Lung microvascular endothelial cell (primary cell): ENCODE results near the gene FYTTD1. TPM values are rescaled to one million over a fixed set of nuclear protein-coding genes. Genes with fewer than 3 reads are reported as not detected.
A peak's percentile ranks its signal among the peaks of the same experiment; 100 is the strongest.
"Not testable (repeated sequence)": the region's sequence is repeated elsewhere in the genome, so short reads cannot be mapped to it uniquely, and the experiment has no call there.

Experiments used
- DNase-seq, 2 donors: peaks; one replicate each; pipeline versions ENCODE4 v3.0.0 to v3.0.0-alpha.2; 2010; ENCODE audit warnings: low read depth in 2 of 2
- total RNA-seq: library from RNA; depleted of rRNA; stranded (reverse); fragments of >200 nt; gene quantifications from 2 replicates; pipeline ENCODE4 v1.2.1, GENCODE V29; 2014

Gene FYTTD1, protein sequence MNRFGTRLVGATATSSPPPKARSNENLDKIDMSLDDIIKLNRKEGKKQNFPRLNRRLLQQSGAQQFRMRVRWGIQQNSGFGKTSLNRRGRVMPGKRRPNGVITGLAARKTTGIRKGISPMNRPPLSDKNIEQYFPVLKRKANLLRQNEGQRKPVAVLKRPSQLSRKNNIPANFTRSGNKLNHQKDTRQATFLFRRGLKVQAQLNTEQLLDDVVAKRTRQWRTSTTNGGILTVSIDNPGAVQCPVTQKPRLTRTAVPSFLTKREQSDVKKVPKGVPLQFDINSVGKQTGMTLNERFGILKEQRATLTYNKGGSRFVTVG
- total RNA-seq = 34.0 and 51.8 TPM in 2 replicates

DNA sequence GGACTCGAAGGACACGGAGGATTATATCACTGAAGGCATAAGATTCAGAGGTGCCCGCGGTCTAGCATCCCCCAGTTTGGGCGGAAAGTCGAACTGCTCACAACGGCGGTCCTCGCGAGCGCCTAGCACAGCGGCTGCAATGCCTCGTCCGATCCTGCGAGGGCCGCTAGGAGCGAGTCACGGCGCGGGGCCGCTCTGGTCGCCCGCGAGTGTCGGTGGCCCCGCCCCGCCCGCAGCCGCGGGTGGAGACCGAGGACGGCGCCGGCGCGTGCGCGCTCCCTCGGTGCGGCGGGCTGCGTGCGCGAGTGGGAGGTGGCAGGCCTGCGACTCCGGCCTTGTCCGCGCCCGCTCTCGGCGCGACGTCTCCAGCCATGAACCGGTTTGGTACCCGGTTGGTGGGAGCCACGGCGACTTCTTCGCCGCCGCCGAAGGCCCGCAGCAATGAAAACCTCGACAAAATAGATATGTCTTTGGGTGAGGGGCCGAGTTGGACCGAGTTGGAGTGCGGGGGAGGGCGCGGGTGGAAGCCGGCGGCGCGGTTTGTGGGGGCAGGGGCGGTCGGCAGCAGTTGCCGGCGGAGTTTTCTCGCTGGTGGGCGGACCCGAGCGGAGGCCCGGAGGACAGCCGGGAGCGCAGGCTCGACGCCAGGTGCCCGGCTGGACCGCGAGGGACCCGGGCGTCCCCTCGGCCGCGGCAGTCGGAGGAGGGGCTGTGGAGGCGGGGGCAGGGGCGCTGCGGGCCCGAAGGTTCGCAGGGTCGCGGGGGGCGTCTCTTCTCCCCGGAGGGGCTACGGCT is at the start of gene FYTTD1:
Gene FYTTD1 (plus strand): TSS at position 283 of the 795 bp plus-strand sequence. CDS start 89 bp downstream, at position 372.
- peak; percentile 89 to 90 for DNase-seq

DNA sequence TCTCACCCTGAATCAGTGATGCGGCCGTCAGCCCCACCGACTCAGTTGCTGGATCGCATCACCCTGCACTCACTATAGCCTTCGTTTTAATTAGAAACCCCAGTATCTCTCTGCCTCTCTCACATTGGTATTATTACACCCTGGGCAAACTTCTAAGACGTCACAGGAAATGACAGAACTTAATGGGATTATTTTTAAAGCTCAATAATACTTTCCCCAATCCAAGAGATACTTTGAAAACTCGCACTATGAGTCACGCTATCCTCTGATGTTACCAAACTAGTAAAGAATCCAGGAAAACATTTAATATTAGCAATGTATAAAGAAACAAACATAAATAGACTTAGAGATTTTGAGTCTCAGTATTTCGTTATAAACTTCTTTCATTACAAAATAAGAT is 49.6 kb upstream of the FYTTD1 start:
- DNase-seq = peak in 1 of 2 donors; percentile 73

DNA sequence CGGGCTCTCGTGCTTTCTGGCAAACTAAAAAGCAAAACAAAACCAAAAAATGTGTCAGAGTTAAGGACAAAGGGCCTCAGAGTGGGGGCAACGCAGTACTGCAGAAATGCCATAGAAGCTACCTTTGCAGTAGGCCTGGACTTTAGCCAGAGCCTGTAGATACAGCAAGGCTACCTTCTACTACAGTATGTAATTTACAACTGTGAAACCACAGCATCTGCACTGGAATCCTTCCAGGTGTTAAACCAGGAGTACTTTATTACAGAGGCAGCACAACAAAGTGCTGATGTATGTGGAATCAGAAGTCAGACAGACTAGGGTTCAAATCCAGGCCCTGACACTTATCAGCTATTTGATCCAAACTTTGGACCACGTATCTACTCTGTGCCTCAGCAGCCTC is 47.8 kb upstream of the FYTTD1 start:
- no peak for DNase-seq

DNA sequence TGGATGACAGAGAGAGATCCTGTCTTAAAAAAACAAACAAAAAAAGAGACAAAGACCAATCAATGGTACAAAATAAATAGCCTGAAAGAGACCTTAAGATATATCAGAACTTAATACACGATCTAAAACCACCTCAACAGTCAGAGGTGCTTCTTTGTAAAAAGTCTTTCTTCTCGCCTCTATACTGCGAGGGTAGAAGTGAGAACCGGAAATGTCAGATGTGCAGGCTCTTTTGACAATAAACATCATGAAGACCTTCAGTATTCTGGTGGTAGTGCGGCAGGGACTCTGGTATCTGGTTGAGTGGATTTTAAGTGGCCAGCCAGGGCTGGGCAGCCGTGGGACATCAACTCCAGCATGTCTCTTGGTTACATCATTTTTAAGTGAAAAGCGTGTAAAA is 43.0 kb upstream of the FYTTD1 start:
- DNase-seq = no peak

DNA sequence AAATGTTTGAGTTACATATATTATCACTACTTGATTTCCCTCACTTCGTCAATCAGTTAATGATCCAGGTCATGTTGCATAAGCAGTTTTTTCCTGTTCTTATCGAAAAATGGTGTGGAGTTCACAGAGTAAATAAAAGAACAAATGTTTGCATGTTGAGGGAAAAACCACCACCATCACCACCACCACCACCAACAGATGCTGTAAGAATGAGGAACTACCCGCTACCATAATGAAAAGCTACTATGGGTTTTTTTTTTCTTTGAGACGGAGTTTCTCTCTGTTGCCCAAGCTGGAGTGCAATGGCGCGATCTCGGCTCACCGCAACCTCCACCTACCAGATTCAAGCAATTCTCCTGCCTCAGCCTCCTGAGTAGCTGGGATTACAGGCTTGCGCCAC is 40.5 kb upstream of the FYTTD1 start:
- DNase-seq = no peak

DNA sequence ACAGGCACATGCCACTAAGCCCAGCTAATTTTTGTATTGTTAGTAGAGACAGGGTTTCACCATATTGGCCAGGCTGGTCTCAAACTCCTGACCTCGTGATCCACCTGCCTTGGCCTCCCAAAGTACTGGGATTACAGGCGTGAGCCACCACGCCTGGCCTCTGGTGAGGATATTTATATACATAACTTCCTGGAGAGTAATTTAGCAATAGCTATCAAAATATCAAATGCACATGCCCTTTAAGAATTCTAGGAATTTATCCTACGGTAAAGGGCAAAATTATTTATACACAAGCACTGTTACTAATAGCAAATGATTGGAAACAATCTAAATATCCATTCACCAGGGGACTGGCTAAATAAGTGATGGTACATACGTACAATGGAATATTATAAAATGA is 38.7 kb upstream of the FYTTD1 start:
- DNase-seq = not testable (repeated sequence)

DNA sequence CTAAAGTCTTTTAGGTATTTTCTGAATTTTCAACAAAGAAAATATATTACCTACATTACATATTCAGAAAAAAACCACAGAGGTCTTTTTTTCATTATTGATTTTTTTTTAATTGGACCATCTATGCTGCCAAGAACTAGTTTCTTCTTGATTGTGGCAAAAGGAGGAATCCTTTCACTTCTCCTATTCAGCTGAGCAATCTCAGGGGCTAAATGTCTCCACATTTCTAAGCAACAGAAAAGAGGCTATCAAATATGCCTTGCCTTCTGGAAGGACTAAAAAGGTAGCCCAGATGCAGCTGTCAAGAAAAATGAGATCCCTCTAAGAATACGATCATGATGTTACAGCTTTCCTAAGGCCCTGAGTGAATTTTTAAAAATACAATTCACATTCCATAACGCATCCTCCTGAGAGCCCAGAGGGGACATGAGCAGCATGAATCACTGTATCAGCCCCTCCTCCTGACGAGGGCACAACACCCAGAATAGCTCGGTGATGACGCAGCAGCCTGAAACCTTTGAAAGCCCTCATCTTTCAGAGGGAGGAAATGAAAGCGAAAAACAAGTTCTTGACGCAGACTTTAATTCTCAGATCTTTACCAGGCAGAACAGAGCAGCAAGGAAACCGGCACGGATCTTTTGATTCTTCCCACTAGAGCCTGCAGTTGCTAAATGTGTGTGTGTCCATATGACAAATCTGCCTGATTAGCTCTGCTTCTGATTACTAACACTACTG is 37.5 kb upstream of the FYTTD1 start:
- peak; percentile 93 to 98 for DNase-seq

DNA sequence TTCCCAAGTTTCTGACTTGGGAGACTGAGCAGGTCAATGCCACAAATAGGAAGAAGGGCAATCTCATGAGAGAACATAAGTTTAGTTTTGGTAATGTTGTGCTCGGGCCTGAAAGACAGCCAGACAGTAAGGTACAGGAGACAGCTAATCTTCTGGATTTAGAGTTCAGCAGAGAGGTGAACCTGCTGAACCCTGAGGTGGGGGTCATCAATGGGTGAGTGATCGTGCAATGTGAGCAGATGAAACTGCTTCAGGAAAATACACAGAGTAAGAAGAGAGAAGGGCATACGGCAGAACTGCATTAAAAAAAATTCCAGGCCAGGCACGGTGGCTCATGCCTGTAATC is 36.2 kb upstream of the FYTTD1 start:
- no peak for DNase-seq

DNA sequence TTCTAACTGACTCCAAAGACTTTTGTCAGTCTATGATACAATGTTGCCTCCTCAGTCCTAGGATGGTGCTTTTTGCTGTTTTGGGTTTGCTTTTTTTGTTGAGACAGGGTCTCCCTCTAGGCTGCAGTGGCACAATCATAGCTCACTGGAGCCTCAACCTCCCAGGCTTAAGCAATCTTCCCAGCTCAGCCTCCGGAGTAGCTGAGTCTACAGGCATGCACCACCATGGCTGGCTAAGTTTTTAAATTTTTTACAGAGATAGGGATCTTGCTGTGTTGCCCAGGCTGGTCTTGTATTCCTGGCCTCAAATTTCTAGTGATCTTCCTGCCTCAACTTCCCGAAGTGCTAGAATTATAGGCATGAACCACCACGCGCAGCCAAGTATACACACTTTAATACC is 35.4 kb upstream of the FYTTD1 start:
- no peak for DNase-seq

DNA sequence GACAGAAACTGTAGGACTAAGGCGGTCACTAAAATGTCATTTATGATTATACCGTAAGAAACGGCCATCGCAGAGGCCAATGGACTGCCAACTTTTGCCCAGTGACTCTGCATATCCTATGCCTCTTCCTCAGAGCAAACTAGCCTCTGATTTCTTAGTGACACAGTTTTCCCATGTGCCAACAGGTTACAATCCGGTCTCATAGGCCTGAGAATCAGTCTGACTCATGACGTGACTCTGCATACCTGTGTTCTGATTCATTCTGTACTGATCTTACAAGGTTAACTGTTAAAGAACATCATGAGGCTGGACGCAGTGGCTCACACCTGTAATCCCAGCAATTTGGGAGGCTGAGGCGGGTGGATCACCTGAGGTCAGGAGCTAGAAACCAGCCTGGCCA is 30.8 kb upstream of the FYTTD1 start:
- peak; percentile 33 to 71 for DNase-seq

DNA sequence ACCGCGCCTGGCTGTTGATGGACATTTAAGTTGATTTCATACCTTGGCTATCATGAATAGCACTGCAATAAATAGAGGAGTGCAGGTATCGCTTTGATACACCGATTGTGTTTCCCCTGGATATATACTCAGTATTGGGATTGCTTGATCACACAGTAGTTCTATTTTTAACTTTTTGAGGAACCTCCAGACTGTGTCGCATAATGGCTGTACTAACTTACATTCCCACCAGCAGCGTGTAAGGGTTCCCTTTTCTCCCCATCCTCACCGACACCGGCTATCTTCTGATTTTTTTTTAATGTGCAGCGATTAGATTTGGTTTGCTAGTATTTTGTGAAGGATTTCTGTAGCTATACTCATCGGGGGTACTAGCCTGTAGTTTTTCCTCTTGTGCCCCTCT is 29.0 kb upstream of the FYTTD1 start:
- no peak for DNase-seq

DNA sequence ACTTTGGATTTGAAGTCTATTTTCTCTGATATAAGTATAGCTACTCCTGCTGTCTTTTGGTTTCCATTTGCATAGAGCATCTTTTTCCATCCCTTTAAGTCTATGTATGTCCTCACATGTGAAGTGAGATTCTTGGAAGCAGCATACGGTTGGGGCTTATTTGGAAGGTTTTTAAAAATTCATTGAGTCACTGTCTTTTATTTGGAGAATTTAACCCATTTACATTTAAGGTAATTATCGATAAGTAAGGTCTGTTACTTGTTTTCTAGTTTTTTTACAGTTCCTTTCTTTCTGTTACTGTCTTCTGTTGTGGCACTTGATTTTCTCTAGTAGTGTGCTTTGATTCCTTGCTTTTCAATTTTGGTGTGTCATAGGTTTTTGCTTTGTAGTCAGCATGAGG is 26.9 kb upstream of the FYTTD1 start:
- DNase-seq = no peak

DNA sequence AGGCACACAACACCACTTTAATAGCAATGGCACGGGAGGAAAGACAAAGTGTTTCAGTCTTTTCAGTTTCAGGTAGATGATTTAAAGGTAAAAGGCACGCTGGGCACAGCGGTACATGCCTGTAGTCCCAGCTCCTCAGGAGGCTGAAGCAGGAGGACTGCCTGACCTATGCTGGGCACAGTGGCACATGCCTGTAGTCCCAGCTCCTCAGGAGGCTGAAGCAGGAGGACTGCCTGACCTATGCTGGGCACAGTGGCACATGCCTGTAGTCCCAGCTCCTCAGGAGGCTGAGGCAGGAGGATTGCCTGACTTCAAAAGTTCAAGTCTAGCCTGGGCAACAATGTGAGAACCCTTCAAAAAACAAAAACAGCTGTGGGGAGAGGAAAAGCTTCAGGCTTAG is 21.8 kb upstream of the FYTTD1 start:
- not testable (repeated sequence) for DNase-seq

DNA sequence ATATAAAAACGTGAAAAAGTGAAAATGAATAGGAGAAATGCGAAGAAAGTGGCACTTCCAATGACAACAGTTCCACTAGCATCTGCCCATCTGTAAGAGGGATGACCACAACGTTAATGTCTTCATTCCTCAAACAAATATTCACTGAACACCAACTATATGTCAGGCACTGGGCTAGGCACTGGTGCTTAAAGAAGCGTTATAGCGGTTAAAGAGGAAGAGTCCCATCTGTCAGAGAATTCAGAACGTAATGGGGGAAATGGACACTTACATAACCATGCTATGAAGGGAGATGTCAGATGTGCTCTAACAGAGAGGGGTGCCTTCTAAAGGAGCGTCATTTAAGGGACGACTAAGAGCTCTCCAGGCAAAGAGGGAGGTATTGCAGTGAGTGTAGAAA is 21.2 kb upstream of the FYTTD1 start:
- DNase-seq = no peak

DNA sequence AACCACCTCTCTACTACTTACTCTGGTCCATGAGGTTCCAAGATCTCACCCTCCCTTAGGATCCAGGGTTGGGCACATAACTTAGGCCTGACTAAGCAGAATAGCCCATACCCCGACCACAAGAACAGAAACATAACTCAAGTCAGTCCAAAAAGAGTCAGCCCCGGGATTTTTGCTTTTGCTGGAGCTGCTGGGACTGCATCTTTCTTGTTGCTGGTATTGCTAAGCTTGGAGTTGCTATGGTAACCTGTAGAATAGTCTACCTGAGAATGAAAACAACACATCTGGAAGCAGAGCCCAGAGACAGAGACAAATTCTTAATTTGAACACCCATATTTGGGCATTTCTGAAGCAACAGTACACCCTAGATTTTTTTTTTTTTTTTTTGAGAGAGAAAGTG is 19.5 kb upstream of the FYTTD1 start:
- no peak for DNase-seq

DNA sequence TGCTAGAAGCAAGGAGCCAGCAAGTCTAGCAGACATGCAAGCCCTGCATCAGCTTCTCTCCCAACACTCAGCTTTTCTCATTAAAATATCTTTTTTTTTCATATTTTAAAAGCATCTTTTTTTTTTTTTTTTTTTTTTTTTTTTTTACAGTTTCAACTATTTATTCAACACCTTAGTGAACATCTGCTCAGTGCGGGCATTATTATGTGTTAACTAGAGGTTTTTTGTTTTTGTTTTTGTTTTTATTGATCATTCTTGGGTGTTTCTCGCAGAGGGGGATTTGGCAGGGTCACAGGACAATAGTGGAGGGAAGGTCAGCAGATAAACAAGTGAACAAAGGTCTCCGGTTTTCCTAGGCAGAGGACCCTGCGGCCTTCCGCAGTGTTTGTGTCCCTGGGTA is 18.9 kb upstream of the FYTTD1 start:
- not testable (repeated sequence) for DNase-seq

DNA sequence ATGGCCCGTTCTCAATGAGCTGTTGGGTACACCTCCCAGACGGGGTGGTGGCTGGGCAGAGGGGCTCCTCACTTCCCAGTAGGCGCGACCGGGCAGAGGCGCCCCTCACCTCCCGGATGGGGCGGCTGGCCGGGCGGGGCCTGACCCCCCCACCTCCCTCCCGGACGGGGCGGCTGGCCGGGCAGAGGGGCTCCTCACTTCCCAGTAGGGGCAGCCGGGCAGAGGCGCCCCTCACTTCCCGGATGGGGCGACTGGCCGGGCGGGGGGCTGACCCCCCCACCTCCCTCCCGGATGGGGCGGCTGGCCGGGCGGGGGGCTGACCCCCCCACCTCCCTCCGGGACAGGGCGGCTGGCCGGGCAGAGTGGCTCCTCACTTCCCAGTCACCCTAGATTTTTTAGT is 18.2 kb upstream of the FYTTD1 start:
- not testable (repeated sequence) for DNase-seq

DNA sequence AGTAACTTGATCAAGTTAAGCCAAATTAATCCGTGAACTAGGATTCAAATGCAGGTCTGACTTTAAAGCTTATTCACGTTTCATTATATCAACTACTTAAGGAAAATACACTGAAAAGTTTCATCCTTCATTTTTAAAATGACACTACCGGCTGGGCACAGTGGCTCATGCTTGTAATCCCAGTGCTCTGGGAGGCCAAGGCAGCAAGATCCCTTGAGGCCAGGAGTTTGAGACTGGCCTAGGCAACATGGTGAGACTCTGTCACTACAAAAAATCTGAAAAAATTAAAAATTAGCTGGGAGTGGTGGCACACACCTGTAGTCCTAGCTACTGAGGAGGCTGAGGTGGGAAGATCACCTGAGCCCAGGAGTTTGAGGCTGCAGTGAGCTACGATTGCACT is 16.6 kb upstream of the FYTTD1 start:
- DNase-seq = no peak

DNA sequence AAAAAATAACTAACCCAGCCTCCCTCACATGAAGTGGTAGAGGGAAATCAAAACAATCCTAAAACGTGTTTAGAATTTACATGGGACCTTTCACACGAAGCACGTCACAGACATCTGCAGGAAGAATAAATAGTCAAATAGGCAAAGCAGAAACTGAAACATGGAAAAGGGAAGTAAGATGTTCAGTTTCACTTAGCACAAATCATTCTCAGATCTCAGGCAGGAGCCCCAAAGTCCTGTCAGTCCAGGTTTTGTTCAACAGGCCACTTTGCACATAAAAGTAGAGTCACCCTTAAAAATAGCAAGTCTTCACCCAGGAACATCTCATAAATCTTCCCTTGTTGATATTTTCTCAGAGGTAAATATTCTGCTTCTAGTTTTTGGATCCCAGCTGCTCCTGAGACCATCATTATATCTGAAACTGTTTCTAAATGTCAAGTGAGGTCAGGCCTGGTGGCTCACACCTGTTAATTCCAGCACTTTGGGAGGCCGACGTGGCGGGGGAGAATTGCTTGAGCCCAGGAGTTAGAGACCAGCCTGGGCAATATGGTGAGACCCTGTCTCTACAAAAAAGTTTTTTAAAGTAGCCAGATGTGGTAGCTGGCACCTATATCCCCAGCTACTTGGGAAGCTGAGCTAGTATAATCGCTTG is 14.9 kb upstream of the FYTTD1 start:
- no peak for DNase-seq

DNA sequence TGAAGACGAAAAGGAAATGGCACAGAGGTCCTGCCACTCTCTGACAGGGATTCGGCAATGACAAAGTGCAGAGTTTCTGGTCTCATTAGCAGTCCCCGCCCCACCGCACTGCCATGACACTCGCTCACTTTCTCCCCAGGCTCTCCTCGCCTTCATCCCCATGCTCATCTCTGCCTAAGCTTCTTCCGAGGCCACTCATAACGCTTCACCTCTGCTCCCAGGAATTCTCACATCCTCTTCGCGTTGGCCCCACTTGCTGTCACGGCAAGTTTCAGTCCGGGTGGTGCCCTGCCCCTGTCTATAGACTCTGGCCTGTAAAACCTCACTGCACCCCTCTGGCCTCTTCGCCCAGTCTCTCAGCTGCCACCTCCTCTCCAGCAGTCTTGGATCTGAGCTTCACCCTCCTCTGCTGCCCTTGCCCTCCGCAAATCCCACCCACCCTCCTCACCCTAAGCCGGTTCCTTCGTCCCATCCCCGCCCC is 13.6 kb upstream of the FYTTD1 start:
- DNase-seq = peak; percentile 19 to 25

DNA sequence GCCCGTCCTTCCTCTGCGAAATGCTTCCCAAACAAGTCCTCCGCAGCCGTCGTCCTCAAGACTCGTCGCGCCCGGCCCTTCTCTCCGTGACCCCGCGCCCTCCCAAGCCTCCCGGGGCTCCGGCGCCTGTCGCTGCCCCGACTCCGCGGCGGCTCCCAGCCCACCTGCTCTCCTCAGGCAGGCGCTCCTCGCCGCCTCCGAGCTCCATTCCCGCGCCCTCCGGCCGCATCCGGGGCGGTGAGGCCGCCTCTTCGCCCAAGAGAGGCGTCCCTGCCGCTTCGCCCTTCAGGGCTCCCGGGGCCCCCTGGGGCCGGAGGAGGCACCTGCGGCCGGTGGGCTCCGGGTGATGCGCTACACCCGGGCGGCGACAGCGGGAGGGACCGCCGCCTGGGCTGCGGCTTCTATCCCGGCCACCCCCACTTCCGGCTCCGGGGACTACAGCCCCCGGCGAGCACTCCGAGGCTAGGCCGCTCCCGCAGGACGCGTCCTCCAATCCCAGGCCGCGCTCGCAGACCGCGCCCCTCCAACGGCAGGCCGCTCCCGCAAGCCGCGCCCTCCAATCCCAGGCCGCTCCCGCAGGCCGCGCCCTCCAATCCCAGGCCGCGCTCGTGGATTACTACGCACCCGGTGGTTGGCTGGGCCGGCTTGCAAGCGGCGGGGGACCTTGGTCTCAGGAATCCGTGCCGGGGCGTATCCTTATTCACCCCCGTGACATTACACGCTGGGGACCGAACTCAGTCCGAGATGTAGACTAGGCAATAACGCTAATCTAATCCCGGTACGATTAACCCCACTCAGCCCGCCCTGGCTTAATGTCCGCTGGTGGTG is 13.0 kb upstream of the FYTTD1 start, which contains the start of gene RUBCN:
Gene RUBCN (minus strand): TSS at position 414 of the 828 bp plus-strand sequence. CDS start 185 bp downstream, at position 229.
- DNase-seq = peak; percentile 97
